HS-27A (cell line): ENCODE results near the gene CCT6B.
"Not testable (repeated sequence)": the region's sequence is repeated elsewhere in the genome, so short reads cannot be mapped to it uniquely, and the experiment has no call there.

Experiments
- DNase-seq: peaks from one replicate; pipeline ENCODE4 v3.0.0-alpha.2; 2012; ENCODE audit warnings: low read depth, missing footprints

CCT6B gene

GRCh38 chr17:34961093-34961911 lies at the start of gene CCT6B, which contains the start of gene ZNF830:
TSS of gene CCT6B (minus strand) at chr17:34961460. CDS start at chr17:34961393, 67 bp downstream.
TSS of gene ZNF830 (plus strand) at chr17:34961540. CDS start at chr17:34961567, 27 bp downstream.
- peak; percentile 74 for DNase-seq

- DNase-seq: no peak
Measured at GRCh38 chr17:35010093-35010492, 48.8 kb upstream of the CCT6B start.

GRCh38 chr17:35006961-35007360 lies 45.7 kb upstream of the CCT6B start:
- no peak for DNase-seq

- DNase-seq: no peak
Measured at GRCh38 chr17:35006345-35006744, 45.1 kb upstream of the CCT6B start.

- no peak for DNase-seq
Measured at GRCh38 chr17:35003778-35004177, 42.5 kb upstream of the CCT6B start.

GRCh38 chr17:35002876-35003551 lies 41.8 kb upstream of the CCT6B start:
- DNase-seq: no peak

- no peak for DNase-seq
Measured at GRCh38 chr17:35001549-35001948, 40.3 kb upstream of the CCT6B start.

- DNase-seq: not testable (repeated sequence)
Measured at GRCh38 chr17:35000965-35001364, 39.7 kb upstream of the CCT6B start.

- no peak for DNase-seq
Measured at GRCh38 chr17:34999456-34999855, 38.2 kb upstream of the CCT6B start.

GRCh38 chr17:34998205-34998604 lies 36.9 kb upstream of the CCT6B start:
- DNase-seq: no peak

- no peak for DNase-seq
Measured at GRCh38 chr17:34997355-34997862, 36.1 kb upstream of the CCT6B start.

GRCh38 chr17:34996422-34997285 lies 35.4 kb upstream of the CCT6B start:
- no peak for DNase-seq

GRCh38 chr17:34993031-34993430 lies 31.8 kb upstream of the CCT6B start:
- DNase-seq: no peak

- no peak for DNase-seq
Measured at GRCh38 chr17:34991606-34992005, 30.3 kb upstream of the CCT6B start.

GRCh38 chr17:34990921-34991365 lies 29.7 kb upstream of the CCT6B start:
- DNase-seq: no peak

- no peak for DNase-seq
Measured at GRCh38 chr17:34989473-34989872, 28.2 kb upstream of the CCT6B start.

GRCh38 chr17:34988644-34989043 lies 27.4 kb upstream of the CCT6B start:
- no peak for DNase-seq

- no peak for DNase-seq
Measured at GRCh38 chr17:34987232-34987631, 26.0 kb upstream of the CCT6B start.

GRCh38 chr17:34981538-34982241 lies 20.4 kb upstream of the CCT6B start:
- DNase-seq: no peak

GRCh38 chr17:34980681-34981537 lies 19.6 kb upstream of the CCT6B start:
- peak; percentile 36 for DNase-seq

- peak; percentile 66 for DNase-seq
Measured at GRCh38 chr17:34980353-34980680, 19.1 kb upstream of the CCT6B start, which contains the start of gene LIG3. TSS of gene LIG3 (plus strand) at chr17:34980512. CDS start at chr17:34983006, 2,494 bp downstream.
